ENCODE data around the gene PLPPR3.

Gene PLPPR3

DNA sequence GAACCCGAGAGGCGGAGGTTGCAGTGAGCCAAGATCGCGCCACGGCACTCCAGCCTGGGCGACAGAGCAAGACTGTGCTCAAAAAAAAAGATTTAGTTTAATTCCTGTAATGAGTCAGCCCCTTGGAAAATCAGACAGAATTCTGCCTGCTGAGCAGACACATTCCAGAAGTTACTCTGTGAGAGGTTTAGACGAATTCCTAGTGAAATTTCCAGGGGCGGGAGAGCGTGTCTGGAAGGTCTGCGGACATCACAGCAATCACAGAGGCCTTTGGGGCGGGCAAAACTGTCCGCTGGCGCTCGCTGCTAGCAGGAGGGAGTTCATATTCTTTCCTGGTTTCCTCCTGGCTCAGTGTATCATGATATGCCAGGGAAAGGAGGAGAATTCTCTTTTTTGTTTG lies 53.3 kb downstream of the PLPPR3 start:
- TF ChIP-seq, protein P1, sequence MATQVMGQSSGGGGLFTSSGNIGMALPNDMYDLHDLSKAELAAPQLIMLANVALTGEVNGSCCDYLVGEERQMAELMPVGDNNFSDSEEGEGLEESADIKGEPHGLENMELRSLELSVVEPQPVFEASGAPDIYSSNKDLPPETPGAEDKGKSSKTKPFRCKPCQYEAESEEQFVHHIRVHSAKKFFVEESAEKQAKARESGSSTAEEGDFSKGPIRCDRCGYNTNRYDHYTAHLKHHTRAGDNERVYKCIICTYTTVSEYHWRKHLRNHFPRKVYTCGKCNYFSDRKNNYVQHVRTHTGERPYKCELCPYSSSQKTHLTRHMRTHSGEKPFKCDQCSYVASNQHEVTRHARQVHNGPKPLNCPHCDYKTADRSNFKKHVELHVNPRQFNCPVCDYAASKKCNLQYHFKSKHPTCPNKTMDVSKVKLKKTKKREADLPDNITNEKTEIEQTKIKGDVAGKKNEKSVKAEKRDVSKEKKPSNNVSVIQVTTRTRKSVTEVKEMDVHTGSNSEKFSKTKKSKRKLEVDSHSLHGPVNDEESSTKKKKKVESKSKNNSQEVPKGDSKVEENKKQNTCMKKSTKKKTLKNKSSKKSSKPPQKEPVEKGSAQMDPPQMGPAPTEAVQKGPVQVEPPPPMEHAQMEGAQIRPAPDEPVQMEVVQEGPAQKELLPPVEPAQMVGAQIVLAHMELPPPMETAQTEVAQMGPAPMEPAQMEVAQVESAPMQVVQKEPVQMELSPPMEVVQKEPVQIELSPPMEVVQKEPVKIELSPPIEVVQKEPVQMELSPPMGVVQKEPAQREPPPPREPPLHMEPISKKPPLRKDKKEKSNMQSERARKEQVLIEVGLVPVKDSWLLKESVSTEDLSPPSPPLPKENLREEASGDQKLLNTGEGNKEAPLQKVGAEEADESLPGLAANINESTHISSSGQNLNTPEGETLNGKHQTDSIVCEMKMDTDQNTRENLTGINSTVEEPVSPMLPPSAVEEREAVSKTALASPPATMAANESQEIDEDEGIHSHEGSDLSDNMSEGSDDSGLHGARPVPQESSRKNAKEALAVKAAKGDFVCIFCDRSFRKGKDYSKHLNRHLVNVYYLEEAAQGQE (IDR thresholded peaks at IDR 0.05; ENCODE audit: insufficient read depth in 1 of 2, low read depth in 2 of 2, low read length in 2 of 2): no peak
- no peak for TF ChIP-seq POLR2AphosphoS5 (IDR thresholded peaks at IDR 0.05; ENCODE audit: low read depth, low read length)
- TF ChIP-seq SIN3A (IDR thresholded peaks at IDR 0.05; ENCODE audit: borderline replicate concordance, insufficient read depth, low read length): no peak

DNA sequence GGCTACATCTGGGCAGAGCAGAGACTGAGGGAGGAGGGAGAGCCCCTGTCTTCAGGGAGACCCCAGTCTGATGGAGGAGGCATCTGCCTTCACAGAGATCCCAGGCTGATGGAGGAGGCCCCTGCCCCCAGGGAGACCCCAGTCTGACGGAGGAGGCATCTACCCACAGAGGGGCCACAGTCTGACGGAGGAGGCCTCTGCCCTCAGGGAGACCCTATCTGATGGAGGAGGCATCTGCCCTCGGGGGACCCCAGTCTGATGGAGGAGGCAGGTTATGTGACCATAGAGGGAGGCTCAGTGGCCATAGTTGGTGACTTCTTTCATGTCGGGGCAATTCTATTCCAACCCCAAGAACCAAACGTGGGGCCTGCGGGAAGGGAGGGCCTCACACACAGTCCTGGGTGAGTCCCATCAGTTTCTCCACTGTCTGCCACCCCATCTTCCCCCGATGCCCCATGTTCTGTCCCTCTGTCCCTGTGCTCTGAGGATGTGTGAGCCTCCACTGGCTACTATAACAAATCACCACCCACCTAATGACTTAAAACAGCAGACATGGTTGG lies 56.5 kb downstream of the PLPPR3 start:
- TF ChIP-seq FOXP2 (optimal IDR thresholded peaks at IDR 0.05; ENCODE audit: borderline replicate concordance, extremely low read depth, extremely low read length, insufficient read depth) (no peak), SIN3A (IDR thresholded peaks at IDR 0.05; ENCODE audit: borderline replicate concordance, insufficient read depth, low read length) (no peak)

DNA sequence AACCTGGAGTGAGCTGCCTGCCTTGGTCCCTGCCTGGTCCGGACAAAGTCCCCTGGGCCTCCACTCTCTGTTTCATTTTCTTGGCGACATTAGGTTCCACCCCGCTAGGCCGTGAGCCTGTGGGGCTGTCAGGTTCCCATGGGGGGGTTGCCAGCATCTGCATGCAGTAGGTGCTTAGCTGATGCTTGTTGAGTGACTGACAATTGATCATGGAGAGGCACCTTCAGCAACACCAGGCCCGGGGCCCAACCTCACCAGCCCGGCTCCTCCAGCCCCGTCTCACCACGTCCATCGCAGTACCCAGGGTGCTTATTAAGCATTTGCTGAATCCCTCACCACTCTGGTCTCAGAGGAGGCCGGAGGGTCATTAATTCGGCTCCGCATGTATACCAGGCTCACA lies 57.5 kb downstream of the PLPPR3 start:
- TF ChIP-seq, protein P1 (IDR thresholded peaks at IDR 0.05; ENCODE audit: insufficient read depth in 1 of 2, low read depth in 2 of 2, low read length in 2 of 2): no peak
- TF ChIP-seq POLR2AphosphoS5 (IDR thresholded peaks at IDR 0.05; ENCODE audit: low read depth, low read length) (no peak), SIN3A (IDR thresholded peaks at IDR 0.05; ENCODE audit: borderline replicate concordance, insufficient read depth, low read length) (no peak), FOXP2 (optimal IDR thresholded peaks at IDR 0.05; ENCODE audit: borderline replicate concordance, extremely low read depth, extremely low read length, insufficient read depth) (no peak), TAF1 (IDR thresholded peaks at IDR 0.05; ENCODE audit: borderline replicate concordance, insufficient read depth, low read length) (no peak)

DNA sequence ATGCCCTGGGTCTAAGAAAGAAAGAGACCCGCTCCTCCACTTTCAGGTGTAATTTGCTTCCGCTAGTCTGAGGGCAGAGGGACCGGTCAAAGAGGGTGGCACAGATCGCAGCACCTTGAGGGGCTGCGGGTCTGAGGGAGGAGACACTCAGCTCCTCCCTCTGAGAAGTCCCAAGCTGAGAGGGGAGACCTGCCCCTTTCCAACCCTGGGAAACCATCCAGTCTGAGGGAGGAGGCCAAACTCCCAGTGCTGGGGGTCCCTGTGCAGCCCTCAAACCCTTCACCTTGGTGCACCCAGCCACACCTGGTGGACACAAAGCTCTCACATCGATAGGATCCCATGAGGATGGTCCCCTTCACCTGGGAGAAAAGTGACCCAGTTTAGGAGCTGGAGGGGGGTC lies 57.9 kb downstream of the PLPPR3 start:
- TF ChIP-seq TAF1 (IDR thresholded peaks at IDR 0.05; ENCODE audit: borderline replicate concordance, insufficient read depth, low read length) (no peak), POLR2AphosphoS5 (IDR thresholded peaks at IDR 0.05; ENCODE audit: low read depth, low read length) (no peak)

DNA sequence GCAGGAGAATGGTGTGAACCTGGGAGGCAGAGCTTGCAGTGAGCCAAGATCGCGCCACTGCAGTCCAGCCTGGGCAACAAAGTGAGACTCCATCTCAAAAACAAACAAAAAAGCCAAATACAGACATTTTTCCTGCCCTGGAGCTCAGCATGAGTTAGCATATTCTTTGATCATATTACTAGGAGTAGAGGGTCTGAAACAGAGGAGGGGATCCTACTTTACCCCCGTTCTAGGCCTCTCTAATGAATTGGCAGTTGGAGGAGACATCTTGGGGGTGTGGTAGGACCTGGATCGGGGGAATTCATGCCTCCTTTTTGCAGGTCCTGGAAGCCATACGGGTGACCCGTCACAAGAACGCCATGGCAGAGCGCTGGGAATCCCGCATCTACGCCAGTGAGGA lies 58.6 kb downstream of the PLPPR3 start:
- TF ChIP-seq POLR2AphosphoS5 (IDR thresholded peaks at IDR 0.05; ENCODE audit: low read depth, low read length): no peak
- TF ChIP-seq TAF1 (IDR thresholded peaks at IDR 0.05; ENCODE audit: borderline replicate concordance, insufficient read depth, low read length): no peak
- no peak for TF ChIP-seq FOXP2 (optimal IDR thresholded peaks at IDR 0.05; ENCODE audit: borderline replicate concordance, extremely low read depth, extremely low read length, insufficient read depth)
- TF ChIP-seq, protein P1 (IDR thresholded peaks at IDR 0.05; ENCODE audit: insufficient read depth in 1 of 2, low read depth in 2 of 2, low read length in 2 of 2): no peak
- no peak for TF ChIP-seq SIN3A (IDR thresholded peaks at IDR 0.05; ENCODE audit: borderline replicate concordance, insufficient read depth, low read length)

Data from PFSK-1 (cell line).